HEK293 (cell line): ENCODE measurements around the gene OR2J3.

ENCODE experiments used
- CTCF ChIA-PET: fragments of 350-600 bp; formaldehyde crosslinking; extraction: SDS; loops from one replicate; lab custom pipeline; 2021; ENCODE audit warnings: antibody characterized with exemption; lab: Yijun Ruan, JAX
- POLR2A ChIA-PET: fragments of 300-600 bp; formaldehyde crosslinking; extraction: SDS; loops from one replicate; lab custom pipeline; 2020; ENCODE audit warnings: antibody characterized with exemption, inconsistent platforms; lab: Yijun Ruan, JAX
- H3K27ac ChIP-seq: fragments of 200-500 bp; sonication (Bioruptor generic); 2 replicates; pipeline ENCODE4 v1.5.1; 2014; ENCODE audit warnings: low read depth, low read length, control low read depth, inconsistent platforms; ENCODE audit errors: extremely low read depth
- H3K36me3 ChIP-seq, 2 experiments: fragments of 200-500 bp in 1 of 2; sonication (Bioruptor generic) in 1 of 2; 1 replicate in 1 of 2; 2 replicates in 1 of 2; pipeline ENCODE4 v1.5.1; 2014 to 2017; ENCODE audit warnings: inconsistent platforms in 2 of 2, low read length in 2 of 2; ENCODE audit not compliant: control insufficient read depth in 2 of 2, insufficient read depth in 1 of 2
- H3K4me1 ChIP-seq: fragments of 200-500 bp; sonication (Bioruptor generic); 2 replicates; pipeline ENCODE4 v1.5.1; 2014; ENCODE audit warnings: mild to moderate bottlenecking, low read length, inconsistent platforms; ENCODE audit not compliant: control insufficient read depth, insufficient read depth
- H3K4me3 ChIP-seq: 2 replicates; pipeline ENCODE4 v1.5.1; 2011; ENCODE audit warnings: low read depth, mild to moderate bottlenecking, control low read depth, low read length, moderate library complexity
- H3K9me3 ChIP-seq: fragments of 200-500 bp; sonication (Bioruptor generic); 2 replicates; pipeline ENCODE4 v1.5.1; 2014; ENCODE audit warnings: low read depth, low read length, inconsistent platforms; ENCODE audit not compliant: control insufficient read depth, insufficient read depth
- BCL11A ChIP-seq: fragments of 450-650 bp; formaldehyde crosslinking; IDR thresholded peaks from 2 replicates; pipeline ENCODE4 v1.5.1; 2016; ENCODE audit warnings: low read depth, missing biosample characterization, missing genetic modification characterization
- GLIS2 ChIP-seq: fragments of 450-650 bp; formaldehyde crosslinking; IDR thresholded peaks from 2 replicates; pipeline ENCODE4 v1.5.1; 2016; ENCODE audit warnings: missing biosample characterization, missing genetic modification characterization
- KLF16 ChIP-seq: fragments of 450-650 bp; formaldehyde crosslinking; IDR thresholded peaks from 2 replicates; pipeline ENCODE4 v1.5.1; 2017; ENCODE audit warnings: missing biosample characterization, missing genetic modification characterization
- PBX3 ChIP-seq: sonication (generic); formaldehyde crosslinking; IDR thresholded peaks from 2 replicates; pipeline ENCODE4 v1.8.1; 2022; ENCODE audit warnings: mild to moderate bottlenecking, moderate library complexity, missing genetic modification reagents
- PRDM2 ChIP-seq: fragments of 450-650 bp; formaldehyde crosslinking; IDR thresholded peaks from 2 replicates; pipeline ENCODE4 v1.5.1; 2016; ENCODE audit warnings: missing biosample characterization, missing genetic modification characterization, borderline replicate concordance
- RBAK ChIP-seq: fragments of 450-650 bp; formaldehyde crosslinking; IDR thresholded peaks from 2 replicates; pipeline ENCODE4 v1.5.1; 2016; ENCODE audit warnings: missing biosample characterization, missing genetic modification characterization
- SCRT1 ChIP-seq: fragments of 450-650 bp; formaldehyde crosslinking; IDR thresholded peaks from 2 replicates; pipeline ENCODE4 v1.5.1; 2016; ENCODE audit warnings: missing biosample characterization, missing genetic modification characterization, borderline replicate concordance
- SP3 ChIP-seq: fragments of 450-650 bp; formaldehyde crosslinking; IDR thresholded peaks from 2 replicates; pipeline ENCODE4 v1.5.1; 2016; ENCODE audit warnings: missing biosample characterization, missing genetic modification characterization
- TRIM28 ChIP-seq: IDR thresholded peaks from 2 replicates; pipeline ENCODE4 v1.6.1; 2011; ENCODE audit warnings: low read length, control low read depth, borderline replicate concordance
- ZBTB21 ChIP-seq: fragments of 450-650 bp; formaldehyde crosslinking; IDR thresholded peaks from 2 replicates; pipeline ENCODE4 v1.5.1; 2017; ENCODE audit warnings: missing biosample characterization, missing genetic modification characterization
- ZNF10 ChIP-seq: fragments of 450-650 bp; formaldehyde crosslinking; IDR thresholded peaks from 2 replicates; pipeline ENCODE4 v1.5.1; 2017; ENCODE audit warnings: missing biosample characterization, missing genetic modification characterization
- ZNF610 ChIP-seq: fragments of 450-650 bp; formaldehyde crosslinking; IDR thresholded peaks from 2 replicates; pipeline ENCODE4 v1.5.1; 2016; ENCODE audit warnings: missing biosample characterization, missing genetic modification characterization, borderline replicate concordance
- ZNF645 ChIP-seq: fragments of 450-650 bp; formaldehyde crosslinking; IDR thresholded peaks from 2 replicates; pipeline ENCODE4; 2016; ENCODE audit warnings: missing biosample characterization, missing genetic modification characterization
- ZNF776 ChIP-seq: fragments of 450-650 bp; formaldehyde crosslinking; IDR thresholded peaks from 2 replicates; pipeline ENCODE4 v1.5.0; 2017; ENCODE audit warnings: missing biosample characterization, missing genetic modification characterization, borderline replicate concordance
- ZSCAN4 ChIP-seq: fragments of 450-650 bp; formaldehyde crosslinking; IDR thresholded peaks from 2 replicates; pipeline ENCODE4 v1.5.1; 2017; ENCODE audit warnings: missing biosample characterization, missing genetic modification characterization
- TF ChIP-seq, protein P1 (sequence below): fragments of 450-650 bp; formaldehyde crosslinking; IDR thresholded peaks from 2 replicates; pipeline ENCODE4 v1.5.1; 2016; ENCODE audit warnings: missing biosample characterization, missing genetic modification characterization
- TF ChIP-seq, protein P2 (sequence below): fragments of 450-650 bp; formaldehyde crosslinking; IDR thresholded peaks from 2 replicates; pipeline ENCODE4 v1.5.1; 2016; ENCODE audit warnings: missing biosample characterization, missing genetic modification characterization

OR2J3 gene

GRCh38 chr6:29087213-29087612 is 20.6 kb upstream of the OR2J3 start, which contains the start of gene OR2B3:
Gene OR2B3, minus strand, starts transcription at chr6:29087313. Its CDS starts 65 bp downstream, at chr6:29087248.
- H3K9me3 ChIP-seq: no peaks in the 10 kb centered on the region
- H3K27ac ChIP-seq: no peak within 1 kb of the TSS
- H3K4me3 ChIP-seq: no peak within 1 kb of the TSS
- ChIA-PET POLR2A (no interaction called here), CTCF (no interaction called here)
- H3K4me1 ChIP-seq: no peaks in the 10 kb centered on the region
- TF ChIP-seq PRDM2 (tag by site-specific recombination) (no peak), PBX3 (no peak), KLF16 (tag by site-specific recombination) (no peak), SCRT1 (tag by site-specific recombination) (no peak), SP3 (tag by site-specific recombination) (no peak), ZSCAN4 (no peak), ZNF10 (no peak), RBAK (tag by site-specific recombination) (no peak), BCL11A (tag by site-specific recombination) (no peak), ZNF610 (no peak), ZNF645 (tag by site-specific recombination) (no peak), TRIM28 (no peak), ZNF776 (no peak), GLIS2 (tag by site-specific recombination) (no peak), ZBTB21 (tag by site-specific recombination) (no peak)
- TF ChIP-seq, protein P1, sequence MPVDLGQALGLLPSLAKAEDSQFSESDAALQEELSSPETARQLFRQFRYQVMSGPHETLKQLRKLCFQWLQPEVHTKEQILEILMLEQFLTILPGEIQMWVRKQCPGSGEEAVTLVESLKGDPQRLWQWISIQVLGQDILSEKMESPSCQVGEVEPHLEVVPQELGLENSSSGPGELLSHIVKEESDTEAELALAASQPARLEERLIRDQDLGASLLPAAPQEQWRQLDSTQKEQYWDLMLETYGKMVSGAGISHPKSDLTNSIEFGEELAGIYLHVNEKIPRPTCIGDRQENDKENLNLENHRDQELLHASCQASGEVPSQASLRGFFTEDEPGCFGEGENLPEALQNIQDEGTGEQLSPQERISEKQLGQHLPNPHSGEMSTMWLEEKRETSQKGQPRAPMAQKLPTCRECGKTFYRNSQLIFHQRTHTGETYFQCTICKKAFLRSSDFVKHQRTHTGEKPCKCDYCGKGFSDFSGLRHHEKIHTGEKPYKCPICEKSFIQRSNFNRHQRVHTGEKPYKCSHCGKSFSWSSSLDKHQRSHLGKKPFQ (tag by site-specific recombination): no peak
- TF ChIP-seq, protein P2, sequence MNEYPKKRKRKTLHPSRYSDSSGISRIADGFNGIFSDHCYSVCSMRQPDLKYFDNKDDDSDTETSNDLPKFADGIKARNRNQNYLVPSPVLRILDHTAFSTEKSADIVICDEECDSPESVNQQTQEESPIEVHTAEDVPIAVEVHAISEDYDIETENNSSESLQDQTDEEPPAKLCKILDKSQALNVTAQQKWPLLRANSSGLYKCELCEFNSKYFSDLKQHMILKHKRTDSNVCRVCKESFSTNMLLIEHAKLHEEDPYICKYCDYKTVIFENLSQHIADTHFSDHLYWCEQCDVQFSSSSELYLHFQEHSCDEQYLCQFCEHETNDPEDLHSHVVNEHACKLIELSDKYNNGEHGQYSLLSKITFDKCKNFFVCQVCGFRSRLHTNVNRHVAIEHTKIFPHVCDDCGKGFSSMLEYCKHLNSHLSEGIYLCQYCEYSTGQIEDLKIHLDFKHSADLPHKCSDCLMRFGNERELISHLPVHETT (tag by site-specific recombination): no peak
- H3K36me3 ChIP-seq: no peaks in the 10 kb centered on the region
